Measurements from ENCODE around the gene SMCR8.
"Not testable (repeated sequence)": the region's sequence is repeated elsewhere in the genome, so short reads cannot be mapped to it uniquely, and the experiment has no call there.

The SMCR8 gene, protein sequence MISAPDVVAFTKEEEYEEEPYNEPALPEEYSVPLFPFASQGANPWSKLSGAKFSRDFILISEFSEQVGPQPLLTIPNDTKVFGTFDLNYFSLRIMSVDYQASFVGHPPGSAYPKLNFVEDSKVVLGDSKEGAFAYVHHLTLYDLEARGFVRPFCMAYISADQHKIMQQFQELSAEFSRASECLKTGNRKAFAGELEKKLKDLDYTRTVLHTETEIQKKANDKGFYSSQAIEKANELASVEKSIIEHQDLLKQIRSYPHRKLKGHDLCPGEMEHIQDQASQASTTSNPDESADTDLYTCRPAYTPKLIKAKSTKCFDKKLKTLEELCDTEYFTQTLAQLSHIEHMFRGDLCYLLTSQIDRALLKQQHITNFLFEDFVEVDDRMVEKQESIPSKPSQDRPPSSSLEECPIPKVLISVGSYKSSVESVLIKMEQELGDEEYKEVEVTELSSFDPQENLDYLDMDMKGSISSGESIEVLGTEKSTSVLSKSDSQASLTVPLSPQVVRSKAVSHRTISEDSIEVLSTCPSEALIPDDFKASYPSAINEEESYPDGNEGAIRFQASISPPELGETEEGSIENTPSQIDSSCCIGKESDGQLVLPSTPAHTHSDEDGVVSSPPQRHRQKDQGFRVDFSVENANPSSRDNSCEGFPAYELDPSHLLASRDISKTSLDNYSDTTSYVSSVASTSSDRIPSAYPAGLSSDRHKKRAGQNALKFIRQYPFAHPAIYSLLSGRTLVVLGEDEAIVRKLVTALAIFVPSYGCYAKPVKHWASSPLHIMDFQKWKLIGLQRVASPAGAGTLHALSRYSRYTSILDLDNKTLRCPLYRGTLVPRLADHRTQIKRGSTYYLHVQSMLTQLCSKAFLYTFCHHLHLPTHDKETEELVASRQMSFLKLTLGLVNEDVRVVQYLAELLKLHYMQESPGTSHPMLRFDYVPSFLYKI

GRCh38 chr17:18314731-18315561 lies at the start of gene SMCR8, which contains the start of gene TOP3A:
TSS of gene SMCR8 (plus strand) at chr17:18315293. CDS start at chr17:18315790, 497 bp downstream.
TSS of gene TOP3A (minus strand) at chr17:18314994. CDS start at chr17:18314778, 216 bp downstream.
- peak; percentile 100 for DNase-seq

DNA sequence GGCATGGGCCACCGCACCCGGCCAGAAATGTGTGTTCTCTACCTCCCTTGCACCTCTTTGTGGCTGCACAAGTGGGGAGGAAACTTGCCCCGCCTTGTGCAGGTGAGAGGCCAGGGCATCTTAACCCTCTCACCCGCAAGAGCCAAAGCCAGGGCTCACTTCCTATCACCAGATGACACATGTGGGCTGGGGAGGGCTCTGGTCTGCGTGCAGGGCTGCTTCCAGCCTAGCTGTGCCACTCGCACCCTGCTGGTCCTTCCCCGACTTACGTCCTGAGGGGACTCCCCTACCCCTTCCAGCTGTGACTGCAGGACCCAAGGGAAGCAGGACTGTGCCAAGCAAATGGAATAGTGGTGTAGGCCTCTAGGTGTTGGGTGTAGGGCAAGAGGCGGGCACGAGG lies 47.7 kb upstream of the SMCR8 start:
- no peak for DNase-seq

- peak; percentile 99 for DNase-seq
These were observed 47.0 kb upstream of the SMCR8 start for GRCh38 chr17:18267927-18268711.

DNA sequence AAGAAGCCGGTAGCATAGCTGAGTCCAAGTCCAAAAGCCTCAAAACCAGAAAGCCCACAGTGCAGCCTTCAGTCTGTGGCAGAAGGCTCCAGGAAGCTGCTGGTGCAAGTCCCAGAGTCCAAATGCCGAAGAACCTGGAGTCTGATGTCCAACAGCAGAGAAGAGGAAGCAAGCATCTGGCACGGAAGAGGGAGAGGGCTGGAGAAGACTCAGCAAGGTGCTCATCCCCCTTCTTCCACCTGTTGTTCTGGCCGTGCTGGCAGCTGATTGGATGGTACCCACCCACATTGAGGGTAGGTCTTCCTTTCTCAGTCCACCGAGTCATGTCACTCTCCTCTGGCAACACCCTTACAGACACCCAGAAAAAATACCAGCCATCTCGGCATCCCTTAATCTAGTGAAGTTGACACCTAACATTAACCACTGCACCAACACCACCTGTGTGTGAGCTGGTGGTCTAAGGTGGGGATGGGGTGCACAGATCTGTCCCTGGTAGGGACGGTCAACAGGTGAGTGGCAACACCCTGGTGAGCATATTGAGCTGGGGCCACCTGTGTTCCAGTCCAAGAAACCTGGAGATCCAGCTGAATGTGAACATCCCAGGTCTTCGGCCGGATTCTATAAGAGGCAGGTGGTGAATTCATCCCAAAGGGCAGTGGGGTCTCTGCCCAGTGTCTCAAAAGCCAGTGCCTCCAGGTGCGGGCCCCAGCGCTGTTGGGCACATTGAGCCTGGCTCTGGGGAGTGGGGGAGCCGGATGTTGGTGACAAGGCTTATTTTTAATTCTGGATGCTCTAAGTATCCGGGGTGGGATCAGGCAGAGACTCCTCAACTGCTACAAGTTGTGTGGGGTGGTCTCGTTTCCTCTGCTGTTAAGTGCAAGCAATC lies 44.8 kb upstream of the SMCR8 start:
- DNase-seq: peak; percentile 53

DNA sequence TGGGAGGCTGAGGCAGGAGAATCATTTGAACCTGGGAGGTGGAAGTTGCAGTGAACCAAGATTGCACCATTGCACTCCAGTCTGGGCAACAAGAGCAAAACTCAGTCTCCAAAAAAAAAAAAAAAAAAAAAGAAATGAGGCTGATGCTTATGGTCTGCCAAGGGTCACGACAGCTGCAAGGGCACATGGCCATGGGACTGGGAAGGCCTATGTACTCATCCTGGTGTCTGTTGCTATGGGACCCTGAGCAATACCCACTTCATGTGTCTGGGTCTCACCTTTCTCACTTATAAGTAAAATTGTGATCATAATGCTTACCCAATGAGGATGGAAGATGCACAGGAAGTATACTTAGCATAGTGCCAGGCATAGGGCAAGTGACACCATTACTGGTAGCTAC lies 38.0 kb upstream of the SMCR8 start:
- DNase-seq: no peak

- DNase-seq: no peak
These were observed 36.2 kb upstream of the SMCR8 start for GRCh38 chr17:18278867-18279266.

DNA sequence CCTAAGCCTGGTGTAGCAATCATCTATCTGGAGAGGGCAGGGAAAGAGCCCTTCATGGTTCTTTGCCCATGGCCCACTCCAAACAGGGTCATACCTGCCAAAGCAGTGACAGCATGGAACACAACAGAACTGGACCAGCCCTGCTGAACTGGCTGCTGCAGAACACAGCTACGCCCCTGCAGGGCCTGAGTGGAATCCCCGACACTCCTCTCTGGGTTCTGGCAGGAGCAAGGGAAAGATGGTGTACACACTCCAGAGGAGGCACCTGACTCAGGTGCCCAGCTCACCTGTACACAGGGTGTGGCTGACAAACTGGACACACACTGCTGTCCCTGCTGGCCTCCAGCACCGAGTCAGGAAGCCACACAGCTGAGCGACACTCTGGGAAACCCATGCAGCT lies 34.8 kb upstream of the SMCR8 start:
- DNase-seq: no peak

GRCh38 chr17:18280766-18281371 lies 34.2 kb upstream of the SMCR8 start:
- no peak for DNase-seq

DNA sequence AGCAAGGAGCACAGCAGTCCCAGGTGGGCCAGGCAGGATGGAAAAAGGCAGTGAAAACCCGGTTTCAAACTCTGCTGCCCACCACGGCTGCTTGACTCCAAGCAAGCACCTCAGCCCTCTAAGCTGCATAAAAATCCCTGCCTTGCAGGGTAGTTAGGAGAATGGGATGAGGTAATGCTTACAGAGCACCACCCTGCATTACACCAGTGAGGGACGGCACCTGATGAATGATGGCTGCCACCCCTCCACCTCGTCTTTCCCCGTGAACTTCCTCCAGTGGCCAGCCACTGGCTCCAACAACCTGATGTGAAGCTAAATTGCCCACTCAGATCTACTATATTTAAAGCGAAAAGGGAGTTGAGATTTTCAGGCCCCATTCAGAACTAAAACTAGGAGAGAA lies 33.3 kb upstream of the SMCR8 start:
- no peak for DNase-seq

DNA sequence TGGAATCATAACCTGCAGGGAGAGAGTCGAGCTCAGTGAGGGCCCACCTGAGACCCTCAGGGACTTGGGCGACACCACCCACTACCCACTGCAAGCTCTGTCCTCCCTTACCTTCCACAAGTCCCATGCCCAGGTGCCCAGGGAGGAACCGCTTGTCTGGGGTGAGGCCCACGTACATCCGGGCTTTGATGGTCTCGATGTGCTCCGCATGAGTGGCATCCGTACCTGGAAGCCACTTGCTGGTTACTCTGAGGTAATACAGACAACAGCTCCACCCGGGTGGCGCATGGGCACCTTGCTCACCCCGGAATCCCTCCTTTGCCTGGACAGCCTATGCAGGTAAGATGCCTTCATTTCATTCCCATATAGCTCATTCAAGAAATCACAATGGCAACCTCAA lies 29.8 kb upstream of the SMCR8 start:
- DNase-seq: no peak

GRCh38 chr17:18291718-18292540 lies 23.2 kb upstream of the SMCR8 start:
- no peak for DNase-seq

- DNase-seq: not testable (repeated sequence)
These were observed 17.0 kb upstream of the SMCR8 start for GRCh38 chr17:18298061-18298460.

GRCh38 chr17:18300725-18301480 lies 14.2 kb upstream of the SMCR8 start:
- no peak for DNase-seq

DNA sequence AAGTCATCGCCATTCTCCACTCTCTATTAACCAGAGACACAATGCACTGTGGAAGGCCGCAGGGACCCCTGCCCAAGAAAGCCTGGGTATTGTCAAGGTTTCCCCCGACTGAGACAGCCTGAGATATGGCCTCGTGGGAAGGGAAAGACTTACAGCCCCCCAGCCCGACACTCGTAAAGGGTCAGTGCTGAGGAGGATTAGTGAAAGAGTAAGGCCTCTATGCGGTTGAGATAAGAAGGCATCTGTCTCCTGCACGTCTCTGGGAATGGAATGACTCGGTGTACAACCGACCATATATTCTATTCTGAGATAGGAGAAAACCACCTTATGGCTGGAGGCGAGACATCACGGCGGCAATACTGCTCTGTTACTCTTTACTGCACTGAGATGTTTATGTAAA lies 11.9 kb upstream of the SMCR8 start:
- DNase-seq: not testable (repeated sequence)

DNA sequence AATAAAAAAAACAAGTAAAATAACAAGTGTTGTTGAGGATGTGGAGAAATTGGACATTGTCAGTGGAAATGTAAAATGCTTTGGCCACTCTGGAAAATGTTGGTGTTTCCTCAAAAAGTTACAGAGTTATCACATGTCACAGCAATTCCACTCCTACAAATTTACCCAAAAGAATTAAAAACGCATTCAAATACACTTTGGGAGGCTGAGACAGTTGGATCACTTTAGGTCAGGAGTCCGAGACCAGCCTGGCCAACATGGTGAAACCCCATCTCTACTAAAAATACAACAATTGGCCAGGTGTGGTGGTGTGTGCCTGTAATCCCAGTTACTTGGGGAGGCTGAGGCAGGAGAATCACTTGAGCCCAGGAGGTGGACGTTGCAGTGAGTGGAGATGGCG lies 5.9 kb upstream of the SMCR8 start:
- no peak for DNase-seq

- no peak for DNase-seq
These were observed 898 bp upstream of the SMCR8 start for GRCh38 chr17:18314059-18314730.

GRCh38 chr17:18315562-18315922 lies 449 bp downstream of the SMCR8 start:
- DNase-seq: no peak

DNA sequence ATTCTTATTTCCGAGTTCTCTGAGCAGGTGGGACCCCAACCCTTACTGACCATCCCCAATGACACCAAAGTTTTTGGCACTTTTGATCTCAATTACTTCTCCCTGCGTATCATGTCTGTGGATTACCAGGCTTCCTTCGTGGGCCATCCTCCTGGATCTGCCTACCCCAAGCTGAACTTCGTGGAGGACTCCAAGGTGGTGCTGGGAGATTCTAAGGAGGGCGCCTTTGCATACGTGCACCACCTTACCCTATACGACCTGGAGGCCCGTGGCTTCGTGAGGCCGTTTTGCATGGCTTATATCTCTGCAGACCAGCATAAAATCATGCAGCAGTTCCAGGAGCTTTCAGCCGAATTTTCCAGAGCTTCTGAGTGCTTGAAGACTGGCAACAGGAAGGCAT lies 868 bp downstream of the SMCR8 start:
- no peak for DNase-seq
